Epithelial cell of esophagus (primary cell): ENCODE data around the gene BIN1.

ENCODE experiments used
- DNase-seq: peaks from one replicate; pipeline ENCODE4 v3.0.0; 2010; ENCODE audit warnings: low read depth
- H3K4me3 ChIP-seq: 2 replicates; pipeline ENCODE4 v1.5.1; 2011; ENCODE audit warnings: mild to moderate bottlenecking, low read length, control low read depth
- CTCF ChIP-seq: IDR thresholded peaks from 2 replicates; pipeline ENCODE4 v1.5.1; 2011; ENCODE audit warnings: low read depth, mild to moderate bottlenecking, low read length, control low read depth, inconsistent platforms; ENCODE audit not compliant: insufficient read depth; ENCODE audit errors: missing control alignments

The BIN1 gene

GRCh38 chr2:127082974-127083373 lies 24.0 kb downstream of the BIN1 start:
- H3K4me3 ChIP-seq, result no peak overlapping the region
- TF ChIP-seq CTCF, result no peak
- DNase-seq, result no peak

- DNase-seq, result no peak
- TF ChIP-seq CTCF, result no peak
- H3K4me3 ChIP-seq, result no peak overlapping the region
Observed at GRCh38 chr2:127081826-127082633, 24.9 kb downstream of the BIN1 start.

GRCh38 chr2:127080938-127081755 lies 25.8 kb downstream of the BIN1 start:
- DNase-seq, result no peak
- no peak overlapping the region for H3K4me3 ChIP-seq

GRCh38 chr2:127080226-127080937 lies 26.6 kb downstream of the BIN1 start:
- H3K4me3 ChIP-seq, result no peak overlapping the region
- DNase-seq, result no peak
- no peak for TF ChIP-seq CTCF

More at GRCh38 chr2:127080938-127081755, 25.8 kb downstream of the BIN1 start:
- no peak for TF ChIP-seq CTCF

GRCh38 chr2:127079358-127079920 lies 27.5 kb downstream of the BIN1 start:
- DNase-seq, result no peak
- H3K4me3 ChIP-seq, result no peak overlapping the region
- no peak for TF ChIP-seq CTCF

GRCh38 chr2:127078666-127079270 lies 28.2 kb downstream of the BIN1 start:
- DNase-seq, result no peak
- TF ChIP-seq CTCF, result no peak
- no peak overlapping the region for H3K4me3 ChIP-seq
